HG03460 (cell line): ENCODE results near the gene ZNF385B.

Experiments used
- ATAC-seq: cut with Tn5 transposase; IDR thresholded peaks from one replicate; pipeline ENCODE4 v1.9.1; 2021; ENCODE audit not compliant: unreplicated experiment

Gene ZNF385B

GRCh38 chr2:179447839-179448447 lies 413.5 kb downstream of the ZNF385B start:
- no peak for ATAC-seq

DNA sequence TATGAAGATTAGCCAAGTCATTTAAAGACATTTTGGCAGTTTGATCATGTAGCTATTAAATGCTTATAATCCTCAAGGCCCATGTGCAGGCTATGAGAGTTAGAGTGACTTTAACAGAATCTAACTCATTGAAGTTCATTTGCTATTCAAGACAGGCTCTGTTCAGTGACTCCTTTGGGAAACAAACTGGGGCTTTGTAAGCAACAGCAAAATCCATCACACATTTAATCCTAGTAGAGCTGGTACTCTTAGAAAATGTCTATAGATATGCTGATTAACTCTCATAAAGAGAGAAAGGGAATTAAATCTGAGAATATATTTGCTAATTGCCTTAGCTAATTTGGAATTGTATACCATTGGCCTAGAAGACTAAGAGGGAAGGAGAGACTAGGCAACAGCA lies 414.0 kb downstream of the ZNF385B start:
- no peak for ATAC-seq

- no peak for ATAC-seq
Observed at GRCh38 chr2:179446476-179447141, 414.8 kb downstream of the ZNF385B start.

GRCh38 chr2:179444056-179444455 lies 417.4 kb downstream of the ZNF385B start:
- ATAC-seq: no peak

DNA sequence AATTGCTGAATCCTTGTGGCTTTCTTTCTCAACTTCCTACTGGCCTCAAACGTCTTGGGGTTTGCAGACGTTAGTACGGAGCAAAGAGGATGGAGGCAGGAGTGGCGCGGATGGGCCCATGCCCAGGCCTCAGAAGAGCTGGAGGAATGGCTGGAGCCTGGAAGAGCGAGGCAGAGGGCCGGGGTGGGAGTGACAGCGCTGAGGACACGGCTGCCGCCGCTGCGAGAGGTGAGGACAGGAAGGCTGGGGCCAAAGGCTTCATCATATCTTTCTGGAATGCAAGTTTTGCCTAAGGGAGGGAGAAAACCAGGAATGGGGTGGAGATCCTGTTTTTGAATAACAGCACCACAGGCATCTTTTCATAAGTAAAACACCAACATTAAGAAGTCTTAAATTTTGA lies 418.2 kb downstream of the ZNF385B start:
- no peak for ATAC-seq

- no peak for ATAC-seq
Observed at GRCh38 chr2:179442206-179442605, 419.2 kb downstream of the ZNF385B start.

- ATAC-seq: no peak
Observed at GRCh38 chr2:179441551-179441950, 419.9 kb downstream of the ZNF385B start.

DNA sequence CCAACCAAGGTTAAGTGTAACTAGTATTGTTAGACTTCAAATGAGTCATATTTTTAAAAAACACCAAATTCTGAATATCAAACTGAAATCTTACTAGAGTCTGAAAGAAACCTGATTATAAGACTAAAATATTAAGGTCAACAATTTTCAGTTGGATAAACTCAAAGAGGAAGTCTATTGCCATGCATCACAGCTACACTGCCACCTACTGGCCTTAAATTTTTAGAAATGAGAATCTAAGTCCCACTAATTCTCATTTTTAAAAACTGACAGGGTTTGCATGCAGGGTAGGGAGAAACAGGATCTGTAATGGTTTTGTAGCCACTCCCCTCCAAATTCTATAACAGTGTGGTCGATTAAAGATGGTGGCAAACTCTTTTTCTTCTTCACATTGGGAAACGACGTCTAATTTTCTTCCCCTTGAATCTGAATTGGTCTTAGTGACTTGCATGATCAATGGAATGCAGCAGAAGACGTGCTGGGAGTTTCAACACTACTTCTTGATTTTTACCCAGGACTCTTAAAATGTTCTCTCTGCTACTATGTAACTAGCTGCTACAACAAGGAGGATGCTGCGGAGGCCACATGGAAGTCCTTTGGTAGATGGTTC lies 420.7 kb downstream of the ZNF385B start:
- ATAC-seq: no peak

DNA sequence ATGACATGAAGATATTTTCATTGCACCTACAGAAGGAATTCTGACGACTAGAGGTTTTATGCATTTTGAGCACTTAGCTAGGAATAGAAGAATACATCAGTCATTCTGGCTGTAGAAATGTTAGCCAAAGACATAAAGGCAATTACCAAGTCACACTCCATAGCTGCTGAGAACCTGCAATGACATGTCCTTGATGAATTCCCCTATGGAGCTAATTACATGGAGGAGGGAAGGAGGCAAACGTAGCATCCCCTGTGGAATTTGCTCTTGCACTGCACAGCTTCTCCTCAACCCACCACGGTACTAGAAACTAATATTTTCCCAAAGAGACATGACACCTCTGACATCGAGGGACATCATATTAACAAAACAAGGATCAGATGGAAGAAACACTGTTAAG lies 422.8 kb downstream of the ZNF385B start:
- ATAC-seq: no peak

DNA sequence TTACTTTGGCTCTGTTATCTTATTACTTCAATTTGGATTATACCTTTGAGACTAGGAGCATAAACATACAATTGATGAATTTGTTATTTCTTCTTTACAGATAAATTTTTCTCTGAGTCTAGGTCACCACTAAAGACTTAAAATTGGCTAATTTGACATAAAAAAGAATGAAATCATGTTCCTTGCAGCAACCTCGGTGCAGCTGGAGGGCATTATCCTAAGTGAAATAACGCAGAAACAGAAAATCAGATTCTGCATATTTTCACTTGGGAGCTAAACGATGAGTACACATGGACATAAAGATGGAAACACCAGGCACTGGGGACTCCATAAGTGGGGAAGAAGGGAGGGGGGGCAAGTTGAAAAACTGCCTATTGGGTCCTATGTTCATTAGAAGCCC lies 424.0 kb downstream of the ZNF385B start:
- ATAC-seq: no peak

- no peak for ATAC-seq
Observed at GRCh38 chr2:179435566-179435965, 425.8 kb downstream of the ZNF385B start.

GRCh38 chr2:179435000-179435399 lies 426.4 kb downstream of the ZNF385B start:
- no peak for ATAC-seq

GRCh38 chr2:179434357-179434756 lies 427.1 kb downstream of the ZNF385B start:
- no peak for ATAC-seq

DNA sequence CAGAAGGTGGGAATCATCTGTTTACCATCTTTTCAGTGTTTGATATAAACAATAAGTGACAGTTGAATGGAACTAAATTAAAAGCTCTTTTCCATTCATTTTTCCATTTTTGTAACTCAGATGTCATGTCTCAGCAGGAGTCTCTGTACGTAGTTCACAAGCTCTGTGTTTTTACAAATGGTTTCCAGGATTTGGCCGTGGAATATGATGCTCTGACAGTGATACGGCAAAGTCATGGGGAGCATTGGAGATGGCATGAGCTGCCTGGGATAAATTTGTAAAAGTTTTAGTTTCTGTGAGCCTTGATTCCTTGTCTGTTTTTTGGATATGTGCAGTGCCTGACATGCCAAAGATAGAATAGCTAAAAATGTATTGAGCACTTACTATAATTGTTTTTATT lies 428.7 kb downstream of the ZNF385B start:
- ATAC-seq: no peak

DNA sequence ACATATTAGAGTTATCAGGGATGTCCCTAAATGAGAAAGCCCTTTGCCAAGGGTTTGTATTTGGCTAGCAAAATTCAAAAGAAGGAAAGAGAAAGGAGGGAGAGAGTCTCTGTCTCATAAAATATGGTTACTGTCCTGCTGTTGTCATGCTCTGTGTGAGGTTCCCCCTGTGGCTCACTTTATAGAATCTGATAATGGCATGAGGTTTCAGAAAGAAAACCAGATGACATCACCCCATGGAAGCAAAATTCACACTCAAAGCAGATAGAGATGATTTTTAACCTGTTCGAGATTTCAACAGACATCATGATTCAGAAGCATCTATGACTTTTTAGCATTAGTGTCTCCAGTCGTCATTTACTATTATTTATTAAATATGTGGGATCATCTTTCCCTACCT lies 431.8 kb downstream of the ZNF385B start:
- ATAC-seq: no peak

DNA sequence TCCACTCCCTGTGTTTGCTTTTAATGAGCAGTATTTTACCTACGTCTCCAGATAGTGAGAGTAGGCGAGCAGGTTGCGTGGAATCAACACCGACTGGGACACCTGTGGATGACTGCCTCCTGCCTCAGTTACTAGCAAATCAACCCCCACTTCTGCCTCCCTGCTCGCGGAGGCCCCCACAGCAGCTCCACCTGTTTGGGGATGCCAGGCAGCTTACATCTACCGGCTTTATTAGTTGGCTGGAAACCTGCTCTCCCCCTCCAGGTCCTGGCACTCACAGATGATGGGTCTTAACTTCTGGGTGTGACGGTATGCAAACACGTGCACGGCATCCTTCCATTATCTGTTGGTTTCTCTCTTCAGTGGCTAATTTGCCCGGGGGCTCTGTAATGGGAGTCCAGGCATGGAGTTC lies 432.3 kb downstream of the ZNF385B start:
- ATAC-seq: no peak

- no peak for ATAC-seq
Observed at GRCh38 chr2:179428649-179429048, 432.8 kb downstream of the ZNF385B start.

GRCh38 chr2:179427065-179427464 lies 434.3 kb downstream of the ZNF385B start:
- no peak for ATAC-seq

- ATAC-seq: no peak
Observed at GRCh38 chr2:179424571-179424970, 436.8 kb downstream of the ZNF385B start.

DNA sequence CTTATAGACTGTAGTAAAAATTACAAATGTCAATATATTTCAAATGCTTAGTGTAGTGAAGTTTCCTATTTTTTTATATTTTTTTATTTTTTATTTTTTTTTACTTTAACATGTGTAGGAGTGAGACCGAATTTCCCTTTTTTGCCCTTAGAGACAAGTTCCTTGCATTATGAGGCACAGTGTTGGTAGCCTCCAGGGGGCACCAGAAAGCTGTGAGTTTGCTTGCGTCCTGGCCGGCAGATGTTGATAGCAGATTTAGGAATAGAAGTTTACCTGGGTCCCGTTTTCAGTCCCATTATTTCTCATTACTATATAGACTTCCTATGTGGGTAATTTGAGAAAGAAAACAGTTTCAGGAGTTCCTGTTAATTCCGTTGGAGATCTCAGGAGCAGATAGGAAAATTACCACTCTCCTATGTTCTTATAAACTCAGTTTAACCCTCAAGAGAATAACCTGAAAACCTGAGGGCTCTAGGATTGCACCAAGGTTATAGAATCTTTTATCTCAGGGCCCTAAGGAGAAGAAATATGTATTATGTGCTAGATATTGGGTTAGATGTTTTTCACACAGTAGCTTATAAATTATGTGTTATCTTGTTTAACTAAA lies 439.3 kb downstream of the ZNF385B start:
- peak; percentile 88 for ATAC-seq

DNA sequence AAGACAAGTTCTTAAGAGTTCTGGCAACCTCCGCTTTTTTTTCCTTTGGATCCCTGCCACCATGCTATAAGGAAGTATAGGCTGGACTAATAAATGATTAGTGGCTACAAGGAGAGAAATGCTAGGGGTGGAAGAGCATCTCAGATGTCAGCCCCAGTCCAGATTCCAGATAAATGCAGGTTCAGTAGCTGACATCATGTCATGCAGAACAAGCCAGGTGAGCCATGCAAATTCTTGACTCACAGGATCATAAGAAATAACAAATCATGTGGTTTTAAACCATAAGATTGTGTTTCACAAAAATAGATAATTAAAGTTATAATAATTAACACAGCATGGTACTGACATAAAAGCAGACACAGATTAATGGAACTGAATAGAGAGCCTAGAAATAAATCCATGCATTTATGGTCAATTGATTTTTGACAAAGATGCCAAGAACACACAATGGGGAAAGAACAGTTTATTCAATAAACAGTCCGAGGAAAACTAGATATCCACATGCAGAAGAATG lies 443.9 kb downstream of the ZNF385B start:
- no peak for ATAC-seq

DNA sequence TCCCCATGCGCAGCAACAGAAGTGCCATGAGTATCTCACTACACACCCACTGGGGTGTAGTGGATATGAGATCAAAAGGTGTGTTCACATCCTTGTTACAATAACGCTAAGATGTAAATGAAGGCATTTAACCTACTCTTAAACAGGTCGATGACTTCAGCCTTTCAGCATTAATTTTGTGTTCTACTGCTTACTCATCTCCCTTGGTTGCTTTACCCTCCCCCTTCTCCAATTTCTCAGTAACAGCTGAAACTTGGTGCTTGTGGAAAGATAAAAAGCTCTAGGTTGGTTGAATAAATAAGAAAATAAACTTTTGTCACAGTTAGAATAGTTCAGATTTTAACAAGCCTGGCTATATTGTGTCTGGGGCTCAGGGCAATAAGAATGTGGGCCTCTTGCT lies 449.3 kb downstream of the ZNF385B start:
- no peak for ATAC-seq
